CD14-positive monocyte (primary cell): Measurements from ENCODE around the gene SPINK14. TPM values are rescaled to one million over a fixed set of nuclear protein-coding genes. Genes with fewer than 3 reads are reported as not detected.

ENCODE experiments used
- DNase-seq, 3 donors: peaks; one replicate each; pipeline ENCODE4 v3.0.0-alpha.2; 2011 to 2022
- H2AFZ ChIP-seq: 2 replicates; pipeline ENCODE4 v1.6.0; 2012; ENCODE audit warnings: mild to moderate bottlenecking, low read depth, low read length, inconsistent platforms; ENCODE audit not compliant: insufficient read depth, poor library complexity, severe bottlenecking
- H3K27ac ChIP-seq, 2 donors: 1 replicate in 1 of 2; 2 replicates in 1 of 2; pipeline ENCODE4 v1.5.1; 2012 to 2013; ENCODE audit warnings: low read length in 2 of 2, control low read depth in 1 of 2, inconsistent platforms in 1 of 2, low read depth in 1 of 2, mild to moderate bottlenecking in 1 of 2
- H3K27me3 ChIP-seq, 2 donors: one replicate each; pipeline versions ENCODE4 v1.6.0 to v1.6.1; 2011 to 2013; ENCODE audit warnings: low read length in 2 of 2; ENCODE audit not compliant: control insufficient read depth in 2 of 2, insufficient read depth in 2 of 2
- H3K36me3 ChIP-seq, 2 donors: replicated peaks in 1 of 2; 1 replicate in 1 of 2; 2 replicates in 1 of 2; pipeline versions ENCODE4 v1.5.1 to v1.6.1; 2012 to 2013; ENCODE audit warnings: low read length in 2 of 2, control low read depth in 1 of 2, inconsistent platforms in 1 of 2, mild to moderate bottlenecking in 1 of 2; ENCODE audit not compliant: insufficient read depth in 2 of 2, control insufficient read depth in 1 of 2
- H3K4me1 ChIP-seq, 2 donors: 1 replicate in 1 of 2; 2 replicates in 1 of 2; pipeline versions ENCODE4 v1.5.1 to v1.6.1; 2012 to 2013; ENCODE audit warnings: low read length in 2 of 2, control low read depth in 1 of 2, inconsistent platforms in 1 of 2, mild to moderate bottlenecking in 1 of 2, moderate library complexity in 1 of 2; ENCODE audit not compliant: insufficient read depth in 2 of 2, control insufficient read depth in 1 of 2
- H3K4me2 ChIP-seq: replicated peaks from 2 replicates; pipeline ENCODE3; 2012; ENCODE audit warnings: low read length, moderate library complexity, mild to moderate bottlenecking; ENCODE audit not compliant: poor library complexity, severe bottlenecking; ENCODE audit errors: extremely low read depth
- H3K4me3 ChIP-seq, 3 experiments: fragments of 200-600 bp in 1 of 3; sonication (generic) in 1 of 3; replicated peaks in 1 of 3; 1 replicate in 2 of 3; 2 replicates in 1 of 3; pipeline ENCODE4 v1.5.1; 2011 to 2013; ENCODE audit warnings: low read length in 3 of 3, mild to moderate bottlenecking in 3 of 3, control low read depth in 2 of 3, low read depth in 2 of 3, inconsistent platforms in 1 of 3, moderate library complexity in 1 of 3
- H3K79me2 ChIP-seq: 2 replicates; pipeline ENCODE4 v1.6.0; 2012; ENCODE audit warnings: mild to moderate bottlenecking, control low read depth, inconsistent platforms, low read length, moderate library complexity; ENCODE audit not compliant: insufficient read depth
- H3K9ac ChIP-seq: 2 replicates; pipeline ENCODE4 v1.6.0; 2017; ENCODE audit warnings: low read length, mild to moderate bottlenecking; ENCODE audit not compliant: insufficient read depth, poor library complexity, severe bottlenecking
- H3K9me3 ChIP-seq, 2 donors: replicated peaks in 1 of 2; 1 replicate in 1 of 2; 2 replicates in 1 of 2; pipeline versions ENCODE4 v1.5.1 to v1.6.1; 2012 to 2013; ENCODE audit warnings: low read length in 2 of 2, control low read depth in 1 of 2; ENCODE audit not compliant: control insufficient read depth in 1 of 2, insufficient read depth in 1 of 2
- H4K20me1 ChIP-seq: 2 replicates; pipeline ENCODE4 v1.6.0; 2012; ENCODE audit warnings: mild to moderate bottlenecking, low read length, control low read depth, moderate library complexity; ENCODE audit not compliant: insufficient read depth
- H3K27ac Mint-ChIP-seq, 7 donors: one replicate each; pipeline ENCODE4 v1.8.0; 2020; ENCODE audit warnings: mild to moderate bottlenecking in 7 of 7, mixed read lengths in 7 of 7, moderate library complexity in 6 of 7, inconsistent platforms in 2 of 7
- H3K27me3 Mint-ChIP-seq, 3 donors: one replicate each; pipeline ENCODE4 v1.8.0; 2021 to 2022; ENCODE audit warnings: low read depth in 3 of 3, mild to moderate bottlenecking in 3 of 3, mixed read lengths in 3 of 3, moderate library complexity in 3 of 3, inconsistent platforms in 1 of 3
- H3K36me3 Mint-ChIP-seq, 2 donors: one replicate each; pipeline ENCODE4 v1.8.0; 2020; ENCODE audit warnings: mixed read lengths in 2 of 2, inconsistent platforms in 1 of 2, mild to moderate bottlenecking in 1 of 2
- H3K4me1 Mint-ChIP-seq: one replicate; pipeline ENCODE4 v1.8.0; 2020; ENCODE audit warnings: mild to moderate bottlenecking, mixed read lengths
- H3K4me3 Mint-ChIP-seq, 2 donors: one replicate each; pipeline ENCODE4 v1.8.0; 2020; ENCODE audit warnings: mild to moderate bottlenecking in 2 of 2, mixed read lengths in 2 of 2, moderate library complexity in 1 of 2
- H3K9me3 Mint-ChIP-seq, 7 donors: one replicate each; pipeline ENCODE4 v1.8.0; 2020 to 2022; ENCODE audit warnings: mixed read lengths in 7 of 7, mild to moderate bottlenecking in 6 of 7, moderate library complexity in 6 of 7, inconsistent platforms in 2 of 7
- CTCF ChIP-seq: fragments of 200-600 bp; IDR thresholded peaks from one replicate; pipeline ENCODE4 v1.8.0; 2022; ENCODE audit warnings: antibody characterized with exemption, mild to moderate bottlenecking
- WGBS: methylation state at CpG from one replicate; pipeline ENCODE4 v1.1.5; 2013; ENCODE audit warnings: missing lambda C conversion rate; ENCODE audit not compliant: insufficient coverage; 5-methylcytosine and 5-hydroxymethylcytosine counted together
- intact Hi-C, 2 donors: fragments of 100-400 bp; cut with micrococcal nuclease; formaldehyde crosslinking; loops; one replicate each; pipeline versions ENCODE4 v1.15.0 to v1.15.1; 2023
- polyA plus RNA-seq, 3 donors: library from polyadenylated mRNA; depleted of rRNA in 1 of 3; unstranded in 2 of 3; stranded (reverse) in 1 of 3; fragments of 300-500 nt in 2 of 3; fragments of >200 nt in 1 of 3; fragmentation: Illumina TruSeq in 2 of 3; gene quantifications; 1 replicate in 2 of 3; 2 replicates in 1 of 3; pipeline ENCODE4 v1.2.3, GENCODE V29; 2012 to 2021
- small RNA-seq: library from RNA; depleted of rRNA; stranded (forward); fragments of <200 nt; gene quantifications from one replicate; pipeline ENCODE3, GENCODE V24; 2012; ENCODE audit warnings: low read depth; ENCODE audit not compliant: insufficient read length

SPINK14 gene
- polyA plus RNA-seq, 3 donors: not detected

- intact Hi-C loops: no loop called here
- no peaks in the 10 kb centered on the region for H3K36me3 Mint-ChIP-seq
- H3K27ac Mint-ChIP-seq: no peak overlapping the region
- DNase-seq: no peak
- no peaks in the 10 kb centered on the region for H3K36me3 ChIP-seq
- no peaks in the 10 kb centered on the region for H3K4me1 Mint-ChIP-seq
- no peak overlapping the region for H3K9ac ChIP-seq
- no peak overlapping the region for H3K4me2 ChIP-seq
- H4K20me1 ChIP-seq: no peaks in the 10 kb centered on the region
- H2AFZ ChIP-seq: no peak overlapping the region
- no peaks in the 10 kb centered on the region for H3K79me2 ChIP-seq
- H3K4me1 ChIP-seq: no peaks in the 10 kb centered on the region
- WGBS: 83% methylated on average over 2 of the region's 6 CpGs
- no peak for TF ChIP-seq CTCF
- no peak overlapping the region for H3K27ac ChIP-seq
- peaks cover 4 to 9% (median 5%) of the 10 kb centered on the region in 3 donors for H3K27me3 Mint-ChIP-seq
- no peak overlapping the region for H3K4me3 Mint-ChIP-seq
- H3K4me3 ChIP-seq: no peak overlapping the region
- peaks cover 0 to 3% (median 2%) of the 10 kb centered on the region in 7 donors for H3K9me3 Mint-ChIP-seq
- H3K27me3 ChIP-seq: peaks cover 2 to 5% of the 10 kb centered on the region in 2 donors
- H3K9me3 ChIP-seq: no peaks in the 10 kb centered on the region
Measured at GRCh38 chr5:148221508-148221907, 53.2 kb downstream of the SPINK14 start.

- WGBS: no CpG with 5 or more reads among the region's 2 CpGs
- H3K36me3 Mint-ChIP-seq: no peaks in the 10 kb centered on the region
- H3K9me3 Mint-ChIP-seq: peaks cover 0 to 3% (median 0%) of the 10 kb centered on the region in 7 donors
- Histone ChIP-seq H3K79me2 (no peaks in the 10 kb centered on the region), H3K9ac (no peak overlapping the region), H3K4me1 (no peaks in the 10 kb centered on the region), H3K36me3 (no peaks in the 10 kb centered on the region), H3K4me2 (no peak overlapping the region), H2AFZ (no peak overlapping the region), H4K20me1 (no peaks in the 10 kb centered on the region), H3K9me3 (no peaks in the 10 kb centered on the region), H3K27me3 (peaks cover 2 to 5% of the 10 kb centered on the region in 2 donors), H3K27ac (no peak overlapping the region), H3K4me3 (no peak overlapping the region)
- H3K4me3 Mint-ChIP-seq: no peak overlapping the region
- DNase-seq: no peak
- intact Hi-C loops: no loop called here
- no peak for TF ChIP-seq CTCF
- no peaks in the 10 kb centered on the region for H3K4me1 Mint-ChIP-seq
- H3K27ac Mint-ChIP-seq: no peak overlapping the region
- H3K27me3 Mint-ChIP-seq: peaks cover 4 to 10% (median 7%) of the 10 kb centered on the region in 3 donors
Measured at GRCh38 chr5:148224117-148224742, 55.9 kb downstream of the SPINK14 start.

Small RNA genes within 50 kb of the gene (small RNA-seq; reads per million reads assigned to genes)
- not detected for gene HMGN1P16

Other genes with a start within 250 kb of the SPINK14 start
- gene SPINK5, start 104.6 kb upstream of the SPINK14 start, polyA plus RNA-seq: not detected
- gene SPINK6, start 34.5 kb downstream of the SPINK14 start, polyA plus RNA-seq: not detected
- not detected for gene MARCOL, start 70.0 kb downstream of the SPINK14 start, polyA plus RNA-seq
- not detected for gene SPINK13, start 100.2 kb downstream of the SPINK14 start, polyA plus RNA-seq
- gene SPINK7, start 143.9 kb downstream of the SPINK14 start, polyA plus RNA-seq: not detected
- not detected for gene SPINK9, start 167.0 kb downstream of the SPINK14 start, polyA plus RNA-seq
- gene FBXO38, start 215.4 kb downstream of the SPINK14 start, polyA plus RNA-seq: 10 to 100 TPM in 2 of 3 donors, 1 to 10 TPM in 1; 6.8 to 22.1 (median 14.8) TPM